Glutamatergic neuron (in vitro differentiated cells): ENCODE results near the gene HDAC4. TPM values are rescaled to one million over a fixed set of nuclear protein-coding genes. Genes with fewer than 3 reads are reported as not detected.

Experiments used
- DNase-seq: peaks from one replicate; pipeline ENCODE4 v3.0.0; 2022
- H3K27ac Mint-ChIP-seq: one replicate; pipeline ENCODE4 v1.8.0; 2020; ENCODE audit warnings: mild to moderate bottlenecking, mixed read lengths, inconsistent platforms; ENCODE audit not compliant: unreplicated experiment
- H3K27me3 Mint-ChIP-seq: one replicate; pipeline ENCODE4 v1.8.0; 2020; ENCODE audit warnings: mild to moderate bottlenecking, moderate library complexity, mixed read lengths, inconsistent platforms; ENCODE audit not compliant: unreplicated experiment
- H3K36me3 Mint-ChIP-seq: one replicate; pipeline ENCODE4 v1.8.0; 2020; ENCODE audit warnings: mild to moderate bottlenecking, mixed read lengths, inconsistent platforms; ENCODE audit not compliant: unreplicated experiment
- H3K4me1 Mint-ChIP-seq: one replicate; pipeline ENCODE4 v1.8.0; 2020; ENCODE audit warnings: mild to moderate bottlenecking, low read depth, mixed read lengths, inconsistent platforms; ENCODE audit not compliant: unreplicated experiment
- H3K4me3 Mint-ChIP-seq: one replicate; pipeline ENCODE4 v1.8.0; 2020; ENCODE audit warnings: mild to moderate bottlenecking, mixed read lengths, inconsistent platforms; ENCODE audit not compliant: unreplicated experiment
- H3K9me3 Mint-ChIP-seq: one replicate; pipeline ENCODE4 v1.8.0; 2020; ENCODE audit warnings: mild to moderate bottlenecking, moderate library complexity, mixed read lengths, inconsistent platforms; ENCODE audit not compliant: unreplicated experiment
- CTCF ChIP-seq: fragments of 200-600 bp; sonication (generic); IDR thresholded peaks from one replicate; pipeline ENCODE4 v1.5.0; 2021; ENCODE audit not compliant: partially characterized antibody, unreplicated experiment
- total RNA-seq: library from RNA; stranded (reverse); fragmentation: NEBNext Ultra II Directional; extraction: Animal tissue kit (Norgen Biotek cat#: 25700); gene quantifications from one replicate; pipeline ENCODE4 v1.2.1, GENCODE V29; 2021; ENCODE audit not compliant: unreplicated experiment

Gene HDAC4
- total RNA-seq, 1 donor from 2014 or later, result 90.6 TPM

- DNase-seq, result no peak
- Mint-ChIP-seq H3K27me3 (peaks cover 19% of the 10 kb centered on the region), H3K4me1 (peaks cover 60% of the 10 kb centered on the region), H3K36me3 (no peaks in the 10 kb centered on the region), H3K27ac (peak overlapping the region; percentile 98), H3K4me3 (peak overlapping the region; percentile 70), H3K9me3 (peaks cover 27% of the 10 kb centered on the region)
- no peak for TF ChIP-seq CTCF
Measured at GRCh38 chr2:239277401-239278085, 123.3 kb downstream of the HDAC4 start.

GRCh38 chr2:239276851-239277250 lies 124.0 kb downstream of the HDAC4 start:
- Mint-ChIP-seq H3K36me3 (no peaks in the 10 kb centered on the region), H3K4me3 (peak overlapping the region; percentile 80), H3K27me3 (peaks cover 19% of the 10 kb centered on the region), H3K4me1 (peaks cover 67% of the 10 kb centered on the region), H3K27ac (peak overlapping the region; percentile 98), H3K9me3 (peaks cover 27% of the 10 kb centered on the region)
- TF ChIP-seq CTCF, result peak; percentile 26
- peak; percentile 23 for DNase-seq

- Mint-ChIP-seq H3K36me3 (no peaks in the 10 kb centered on the region), H3K27me3 (peaks cover 19% of the 10 kb centered on the region), H3K27ac (peak overlapping the region; percentile 98), H3K4me3 (peak overlapping the region; percentile 80), H3K4me1 (peaks cover 73% of the 10 kb centered on the region), H3K9me3 (peaks cover 27% of the 10 kb centered on the region)
- no peak for TF ChIP-seq CTCF
- DNase-seq, result peak; percentile 79
Measured at GRCh38 chr2:239275847-239276831, 124.7 kb downstream of the HDAC4 start.

GRCh38 chr2:239275044-239275685 lies 125.7 kb downstream of the HDAC4 start:
- no peaks in the 10 kb centered on the region for H3K36me3 Mint-ChIP-seq
- peak overlapping the region; percentile 75 for H3K4me3 Mint-ChIP-seq
- peaks cover 19% of the 10 kb centered on the region for H3K27me3 Mint-ChIP-seq
- peaks cover 80% of the 10 kb centered on the region for H3K4me1 Mint-ChIP-seq
- no peak for TF ChIP-seq CTCF
- peaks cover 27% of the 10 kb centered on the region for H3K9me3 Mint-ChIP-seq
- peak; percentile 36 for DNase-seq
- H3K27ac Mint-ChIP-seq, result peak overlapping the region; percentile 98
